ENCODE results near the gene CARD19.

Gene CARD19

DNA sequence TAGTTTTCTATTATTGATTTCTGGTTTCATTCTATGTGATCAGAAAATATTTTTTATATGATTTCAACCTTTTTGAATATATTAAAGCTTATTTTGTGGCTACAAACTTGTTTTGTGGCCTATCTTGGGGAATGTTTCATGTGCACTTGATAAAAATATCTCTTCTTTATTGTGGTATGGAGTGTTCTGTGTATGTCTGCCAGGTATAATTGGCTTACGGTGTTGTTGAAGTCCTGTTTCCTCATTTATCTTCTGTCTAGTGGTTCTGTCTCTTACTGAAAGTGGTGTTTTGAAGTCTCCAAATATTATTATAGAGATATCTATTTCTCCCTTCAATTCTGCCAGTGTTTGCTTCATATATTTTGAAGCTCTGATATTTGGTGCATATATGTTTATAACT, 9.6 kb downstream of the CARD19 start:
- H3K4me3 ChIP-seq (ENCODE audit: low read depth, low read length) = no peak overlapping the region
- TF ChIP-seq, protein P1, sequence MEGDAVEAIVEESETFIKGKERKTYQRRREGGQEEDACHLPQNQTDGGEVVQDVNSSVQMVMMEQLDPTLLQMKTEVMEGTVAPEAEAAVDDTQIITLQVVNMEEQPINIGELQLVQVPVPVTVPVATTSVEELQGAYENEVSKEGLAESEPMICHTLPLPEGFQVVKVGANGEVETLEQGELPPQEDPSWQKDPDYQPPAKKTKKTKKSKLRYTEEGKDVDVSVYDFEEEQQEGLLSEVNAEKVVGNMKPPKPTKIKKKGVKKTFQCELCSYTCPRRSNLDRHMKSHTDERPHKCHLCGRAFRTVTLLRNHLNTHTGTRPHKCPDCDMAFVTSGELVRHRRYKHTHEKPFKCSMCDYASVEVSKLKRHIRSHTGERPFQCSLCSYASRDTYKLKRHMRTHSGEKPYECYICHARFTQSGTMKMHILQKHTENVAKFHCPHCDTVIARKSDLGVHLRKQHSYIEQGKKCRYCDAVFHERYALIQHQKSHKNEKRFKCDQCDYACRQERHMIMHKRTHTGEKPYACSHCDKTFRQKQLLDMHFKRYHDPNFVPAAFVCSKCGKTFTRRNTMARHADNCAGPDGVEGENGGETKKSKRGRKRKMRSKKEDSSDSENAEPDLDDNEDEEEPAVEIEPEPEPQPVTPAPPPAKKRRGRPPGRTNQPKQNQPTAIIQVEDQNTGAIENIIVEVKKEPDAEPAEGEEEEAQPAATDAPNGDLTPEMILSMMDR (IDR thresholded peaks at IDR 0.05; ENCODE audit: insufficient read depth, low read depth, low read length, missing control alignments) = no peak
- DNase-seq (ENCODE audit: low read depth) = no peak

DNA sequence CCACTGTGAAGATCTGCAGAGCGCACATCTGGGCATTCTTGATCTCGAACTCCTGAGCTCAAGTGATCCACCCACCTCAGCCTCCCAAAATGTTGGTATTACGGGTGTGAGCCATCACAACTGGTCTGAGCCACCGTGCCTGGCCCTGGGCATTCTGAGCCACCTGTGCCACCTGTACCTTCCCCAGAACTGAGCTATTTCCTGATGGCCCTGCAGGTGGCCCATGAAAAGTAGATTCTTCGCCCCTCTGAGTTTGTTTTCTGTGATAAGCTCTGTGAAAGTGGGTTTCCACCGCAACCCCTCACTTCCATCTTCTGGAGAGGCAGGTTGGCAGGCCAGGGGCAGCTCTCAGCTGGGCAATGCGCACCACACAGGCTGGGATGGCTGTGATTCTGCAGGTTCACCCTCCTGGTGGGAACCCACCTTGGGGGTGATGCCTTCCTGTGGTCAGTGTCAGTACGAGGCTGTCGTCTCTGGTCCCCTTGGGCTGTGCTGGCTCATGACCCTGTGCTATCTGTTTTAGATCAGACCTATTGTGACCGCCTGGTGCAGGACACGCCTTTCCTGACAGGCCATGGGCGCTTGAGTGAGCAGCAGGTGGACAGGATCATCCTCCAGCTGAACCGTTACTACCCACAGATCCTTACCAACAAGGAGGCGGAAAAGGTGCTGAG, 11.3 kb downstream of the CARD19 start:
- H3K4me3 ChIP-seq (ENCODE audit: low read depth, low read length) = no peak overlapping the region
- TF ChIP-seq, protein P1 (IDR thresholded peaks at IDR 0.05; ENCODE audit: insufficient read depth, low read depth, low read length, missing control alignments) = no peak
- DNase-seq (ENCODE audit: low read depth) = no peak

DNA sequence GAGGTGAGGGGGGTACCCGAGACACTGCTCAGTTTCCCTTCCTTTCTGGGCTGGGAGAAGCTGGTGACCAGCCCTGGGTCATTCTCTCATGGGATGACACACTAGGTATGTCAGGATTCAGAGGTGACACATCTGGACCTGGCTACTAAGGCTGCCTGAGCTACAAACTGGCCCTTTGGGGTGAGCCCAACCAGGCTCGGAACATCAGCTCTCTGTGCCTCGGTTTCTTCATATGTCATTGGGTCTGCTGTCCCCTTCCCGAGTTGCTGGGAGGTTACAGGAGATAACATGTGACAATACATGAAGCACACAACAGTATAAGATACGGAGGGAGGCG, 11.8 kb downstream of the CARD19 start:
- H3K4me3 ChIP-seq (ENCODE audit: low read depth, low read length) = no peak overlapping the region
- no peak for DNase-seq (ENCODE audit: low read depth)
- TF ChIP-seq, protein P1 (IDR thresholded peaks at IDR 0.05; ENCODE audit: insufficient read depth, low read depth, low read length, missing control alignments) = no peak

DNA sequence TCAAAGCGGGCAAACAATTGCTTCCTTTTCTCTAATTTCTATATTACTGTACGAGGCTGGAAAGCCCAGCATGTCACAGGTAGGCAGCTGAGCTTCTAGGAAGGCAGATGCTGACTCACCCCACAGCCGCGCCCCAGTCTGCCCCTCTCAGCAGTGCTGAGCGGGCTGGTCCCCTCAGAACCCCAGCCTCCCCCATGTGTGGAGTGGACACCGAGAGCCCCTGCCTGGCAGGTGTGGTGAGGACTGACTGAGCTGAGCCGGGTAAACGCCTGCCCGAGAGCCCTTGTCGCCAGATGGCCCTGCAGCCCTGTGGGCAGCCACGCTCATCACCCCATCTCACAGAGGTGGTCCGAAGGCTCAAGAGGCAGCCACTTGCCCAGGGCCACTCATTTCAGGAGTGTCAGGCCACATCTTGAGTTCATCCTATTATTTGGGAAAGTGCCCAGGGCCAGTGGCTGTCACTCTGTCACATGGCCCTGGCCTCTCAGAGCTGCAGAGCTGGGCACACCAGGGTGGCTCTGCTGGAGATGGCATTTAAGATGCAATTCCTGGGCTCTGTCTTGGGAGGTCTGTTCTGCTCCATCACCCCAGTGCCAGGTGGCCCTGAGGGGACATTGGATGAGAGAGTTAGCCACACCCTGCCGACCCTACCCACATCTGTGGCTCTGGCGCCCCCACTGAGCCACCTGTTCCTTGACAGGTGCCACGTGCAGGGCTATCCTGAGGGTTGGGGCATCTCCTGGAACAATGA, 12.4 kb downstream of the CARD19 start:
- DNase-seq (ENCODE audit: low read depth) = peak; percentile 34
- no peak overlapping the region for H3K4me3 ChIP-seq (ENCODE audit: low read depth, low read length)
- TF ChIP-seq, protein P1 (IDR thresholded peaks at IDR 0.05; ENCODE audit: insufficient read depth, low read depth, low read length, missing control alignments) = no peak

DNA sequence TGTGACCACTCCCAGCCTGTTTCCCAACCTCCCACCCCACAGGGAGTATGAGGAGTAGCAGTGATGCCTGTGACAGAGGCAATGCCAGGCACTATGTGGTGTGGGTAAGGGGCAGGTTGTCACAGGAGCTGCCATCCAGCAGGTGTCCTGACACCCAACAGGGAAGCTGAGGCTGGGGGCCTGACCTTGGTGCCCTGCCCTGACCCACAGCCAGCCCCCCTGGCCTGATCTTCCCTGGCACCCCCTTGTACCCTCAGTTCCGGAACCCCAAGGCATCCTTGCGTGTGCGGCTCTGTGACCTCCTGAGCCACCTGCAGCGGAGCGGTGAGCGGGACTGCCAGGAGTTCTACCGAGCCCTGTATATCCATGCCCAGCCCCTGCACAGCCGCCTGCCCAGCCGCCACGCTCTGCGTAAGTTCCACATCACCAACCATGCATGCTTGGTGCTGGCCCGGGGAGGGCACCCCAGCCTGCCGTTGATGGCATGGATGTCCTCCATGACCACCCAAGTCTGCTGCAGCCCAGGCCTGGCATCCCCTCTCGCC, 14.4 kb downstream of the CARD19 start:
- no peak overlapping the region for H3K4me3 ChIP-seq (ENCODE audit: low read depth, low read length)
- TF ChIP-seq, protein P1 (IDR thresholded peaks at IDR 0.05; ENCODE audit: insufficient read depth, low read depth, low read length, missing control alignments) = no peak
- no peak for DNase-seq (ENCODE audit: low read depth)

DNA sequence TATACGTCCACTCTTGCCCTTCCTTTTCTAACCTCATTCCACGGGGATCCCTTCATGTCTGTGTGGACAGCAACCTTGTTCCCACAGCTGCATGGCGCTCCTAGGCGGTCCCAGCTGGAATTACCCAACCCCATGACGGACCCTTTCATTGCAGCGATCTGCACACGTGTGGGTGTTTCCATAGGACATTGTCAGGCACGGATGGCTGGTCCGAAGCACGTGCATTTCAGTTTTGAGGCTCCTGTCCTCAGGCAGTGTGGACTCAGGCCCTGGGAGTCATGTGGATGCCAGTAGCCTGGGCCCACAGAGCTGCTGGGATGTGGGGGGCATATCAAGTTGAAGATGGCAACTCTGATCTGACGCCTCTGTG, 15.0 kb downstream of the CARD19 start:
- no peak for DNase-seq (ENCODE audit: low read depth)
- TF ChIP-seq, protein P1 (IDR thresholded peaks at IDR 0.05; ENCODE audit: insufficient read depth, low read depth, low read length, missing control alignments) = no peak
- no peak overlapping the region for H3K4me3 ChIP-seq (ENCODE audit: low read depth, low read length)

Measured in GM12865 (cell line).